ENCODE measurements around the gene ENPP7.

The ENPP7 gene

DNA sequence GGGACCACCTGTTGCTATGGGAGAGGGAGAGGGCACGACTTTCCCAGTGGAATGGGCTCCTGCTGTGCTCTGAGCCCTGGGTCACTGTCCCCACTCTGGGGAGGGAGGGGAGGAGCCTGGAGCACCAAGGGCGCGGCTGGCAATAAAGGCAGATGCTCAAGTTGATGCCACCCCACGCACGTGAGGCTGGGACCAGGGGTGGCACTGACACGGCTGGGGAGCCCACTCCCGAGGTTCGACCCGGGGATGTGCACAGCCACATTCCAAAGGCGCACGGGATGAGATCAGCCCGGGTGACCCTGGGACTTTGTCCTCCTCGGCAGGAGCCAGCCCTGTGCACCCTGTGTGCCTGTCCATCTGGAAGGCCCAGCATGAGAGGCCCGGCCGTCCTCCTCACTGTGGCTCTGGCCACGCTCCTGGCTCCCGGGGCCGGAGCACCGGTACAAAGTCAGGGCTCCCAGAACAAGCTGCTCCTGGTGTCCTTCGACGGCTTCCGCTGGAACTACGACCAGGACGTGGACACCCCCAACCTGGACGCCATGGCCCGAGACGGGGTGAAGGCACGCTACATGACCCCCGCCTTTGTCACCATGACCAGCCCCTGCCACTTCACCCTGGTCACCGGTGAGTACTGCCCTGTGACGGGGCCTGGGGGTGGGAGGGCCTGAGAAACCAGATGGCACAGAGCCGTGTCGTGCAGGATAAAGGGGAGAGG, at the start of gene ENPP7:
Gene ENPP7 (plus strand): TSS at position 175 of the 715 bp plus-strand sequence. CDS start 197 bp downstream, at position 372.
- no peak for DNase-seq

GRCh38 chr17:79681101-79681621, 49.6 kb upstream of the ENPP7 start:
- no peak for DNase-seq

GRCh38 chr17:79681628-79682261, 49.0 kb upstream of the ENPP7 start:
- DNase-seq, result no peak

GRCh38 chr17:79683365-79683764, 47.4 kb upstream of the ENPP7 start:
- no peak for DNase-seq

GRCh38 chr17:79684132-79684985, 46.4 kb upstream of the ENPP7 start:
- no peak for DNase-seq

- DNase-seq, result no peak
These were observed 45.6 kb upstream of the ENPP7 start for GRCh38 chr17:79685121-79685520.

DNA sequence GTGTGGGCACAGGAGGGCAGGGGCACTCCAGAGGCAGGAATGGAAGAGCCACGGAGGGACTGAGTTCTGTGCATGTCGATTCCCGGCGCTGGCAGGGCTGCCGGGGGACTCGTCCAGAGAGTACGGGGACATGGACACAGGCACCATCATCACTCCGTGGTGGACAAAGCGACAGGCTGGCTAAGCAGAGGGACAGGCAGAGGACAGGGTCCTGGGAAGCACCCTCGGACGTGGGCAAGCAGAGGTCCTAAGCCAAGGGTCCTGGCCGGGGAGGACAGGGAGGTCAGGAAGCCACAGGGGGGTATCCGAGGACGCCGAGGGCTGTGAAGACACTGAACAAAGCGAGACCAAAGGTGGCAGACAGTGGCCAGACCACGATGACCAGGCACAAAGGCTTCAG, 44.3 kb upstream of the ENPP7 start:
- DNase-seq, result no peak

DNA sequence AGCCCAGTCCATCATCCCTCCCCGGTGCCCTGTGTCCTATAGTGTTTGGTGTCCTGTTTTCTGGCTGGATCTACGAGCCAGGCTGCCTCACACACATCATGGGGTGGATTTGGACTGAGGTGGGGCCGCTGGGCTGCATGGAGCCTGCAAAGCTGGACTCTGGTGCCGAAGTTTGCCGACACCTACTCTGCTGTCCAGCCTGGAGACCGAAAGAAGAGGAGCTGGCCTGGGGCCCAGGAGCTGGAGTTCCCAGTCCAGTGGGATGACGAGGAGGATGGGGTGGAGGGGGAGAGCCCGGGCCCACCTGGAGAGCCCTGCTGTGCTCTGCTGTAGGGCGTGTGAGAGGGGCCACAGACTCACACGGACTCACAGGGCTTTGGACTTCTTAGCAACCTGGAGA, 40.3 kb upstream of the ENPP7 start:
- DNase-seq, result no peak

DNA sequence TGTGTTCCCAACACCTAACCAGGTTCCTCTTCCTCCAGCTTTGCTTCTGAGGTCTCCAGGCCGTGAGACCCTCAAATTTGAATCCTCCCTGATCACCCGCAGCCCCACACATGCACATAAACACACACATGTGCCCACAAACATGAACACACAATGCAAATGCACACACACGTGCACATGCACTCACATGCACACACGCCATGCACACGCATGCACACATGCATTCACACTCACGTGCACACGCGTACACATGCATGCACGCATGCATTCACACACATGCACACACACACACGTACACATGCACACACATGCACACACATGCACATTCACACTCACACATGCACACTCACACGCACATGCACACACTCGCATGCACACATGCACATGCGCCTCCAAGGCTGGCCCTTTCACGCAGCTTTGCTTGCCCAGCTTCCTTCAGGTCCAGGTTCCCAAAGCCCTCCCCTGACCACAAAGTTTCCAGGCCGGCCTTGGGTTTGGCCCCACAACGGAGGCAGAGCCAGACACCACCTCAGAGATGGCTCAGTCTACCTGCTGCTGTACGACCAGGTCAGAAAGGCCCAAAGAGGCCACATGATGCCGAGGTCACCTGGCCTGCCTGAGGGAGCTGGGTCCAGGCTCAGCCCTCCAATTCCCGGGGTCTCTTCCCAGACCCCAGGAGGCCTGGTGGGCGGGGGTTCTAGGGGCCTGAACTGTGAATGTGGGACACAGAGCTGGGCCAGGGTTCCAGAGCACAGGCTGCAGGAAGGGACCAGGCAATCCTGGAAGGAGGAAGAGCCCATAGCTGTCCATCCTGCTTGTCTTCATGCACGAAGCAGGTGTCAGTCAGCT, 39.5 kb upstream of the ENPP7 start:
- DNase-seq, result no peak

- DNase-seq, result no peak
These were observed 38.8 kb upstream of the ENPP7 start for GRCh38 chr17:79691931-79692330.

DNA sequence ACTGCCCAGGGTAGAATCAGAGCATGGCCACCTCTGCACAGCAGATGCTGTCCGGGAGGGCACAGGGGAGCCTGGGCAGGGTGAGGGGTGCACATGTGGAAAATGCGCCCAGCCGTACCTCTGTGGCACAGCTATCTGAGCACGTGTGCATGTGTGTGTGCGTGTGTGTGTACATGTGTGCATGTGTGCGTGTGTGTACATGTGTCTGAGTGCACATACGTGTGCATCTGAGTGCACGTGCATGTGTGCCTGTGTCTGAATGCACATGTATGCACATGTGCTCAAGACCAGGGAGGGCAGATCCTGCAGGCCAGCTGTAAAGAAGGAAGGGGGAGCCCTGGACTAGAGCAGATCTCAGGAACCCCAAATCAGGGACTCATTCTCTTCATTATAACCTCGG, 37.3 kb upstream of the ENPP7 start:
- DNase-seq, result no peak

DNA sequence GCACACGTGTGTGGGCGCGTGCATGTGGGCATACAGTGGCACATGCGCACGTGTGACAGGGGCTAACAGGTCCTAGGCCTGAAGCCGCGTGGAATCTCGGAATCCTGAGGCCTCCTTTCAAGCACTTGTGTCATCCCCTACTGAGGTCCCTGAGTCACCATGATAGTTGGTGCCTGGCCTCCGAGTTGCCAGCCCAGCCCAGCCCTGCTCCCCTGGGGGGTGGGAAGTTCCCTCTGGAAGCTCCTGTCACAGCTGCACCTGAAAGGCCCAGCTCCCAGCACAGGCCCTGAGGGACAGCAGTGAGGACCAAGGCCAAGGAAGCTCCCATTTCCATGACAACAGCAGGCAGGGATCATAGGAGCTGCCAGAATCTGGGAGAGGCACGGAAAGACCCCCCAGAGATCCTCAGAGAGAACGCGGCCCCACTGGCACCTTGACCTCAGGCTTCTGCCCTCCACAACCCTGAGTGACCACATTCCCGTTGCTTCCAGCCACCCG, 35.4 kb upstream of the ENPP7 start:
- DNase-seq, result no peak

DNA sequence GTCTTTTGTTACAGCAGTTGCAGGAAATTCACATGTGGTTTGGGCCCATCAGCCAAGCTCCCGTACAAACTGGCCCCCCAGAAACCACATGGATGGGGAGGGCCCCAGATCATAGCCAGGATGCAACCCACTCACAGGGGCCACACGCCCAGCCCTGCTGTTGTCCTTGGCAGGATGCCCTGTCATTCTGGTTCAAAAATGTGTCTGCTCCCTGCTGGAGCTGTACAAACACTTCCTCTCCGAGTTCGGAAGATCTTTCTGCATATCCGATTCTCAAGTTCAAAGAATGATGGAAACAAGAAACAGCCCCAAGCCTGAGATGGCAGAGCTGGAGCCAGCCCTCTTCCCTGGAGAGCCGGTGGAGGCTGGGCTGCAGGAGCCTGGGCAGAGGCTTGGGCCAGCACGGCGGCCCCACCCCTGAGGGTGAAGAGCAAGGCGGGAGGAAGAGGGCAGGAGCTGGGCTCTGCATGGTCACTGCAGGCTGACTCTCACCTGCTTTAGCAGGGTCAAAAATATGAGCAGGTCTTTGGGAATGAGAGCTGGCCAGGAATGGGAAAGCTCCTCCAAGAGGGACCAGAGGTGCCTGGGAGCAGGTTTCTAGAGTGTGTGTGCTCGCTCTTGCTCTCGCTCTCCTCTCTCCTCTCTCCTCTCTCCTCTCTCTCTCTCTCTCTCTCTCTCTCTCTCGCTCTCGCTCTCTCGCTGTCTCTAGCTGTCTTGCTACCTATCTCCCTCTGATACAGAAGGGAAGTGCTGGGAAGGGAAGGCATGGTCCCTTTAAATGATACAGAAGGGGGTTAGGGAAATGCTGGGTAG, 34.7 kb upstream of the ENPP7 start:
- no peak for DNase-seq

- DNase-seq, result no peak
These were observed 34.1 kb upstream of the ENPP7 start for GRCh38 chr17:79696610-79696982.

- DNase-seq, result no peak
These were observed 32.4 kb upstream of the ENPP7 start for GRCh38 chr17:79698146-79698846.

- no peak for DNase-seq
These were observed 31.2 kb upstream of the ENPP7 start for GRCh38 chr17:79699386-79700036.

- no peak for DNase-seq
These were observed 30.2 kb upstream of the ENPP7 start for GRCh38 chr17:79700592-79700991.

GRCh38 chr17:79702034-79702433, 28.7 kb upstream of the ENPP7 start:
- no peak for DNase-seq

- no peak for DNase-seq
These were observed 28.1 kb upstream of the ENPP7 start for GRCh38 chr17:79702550-79703236.

- DNase-seq, result no peak
These were observed 26.1 kb upstream of the ENPP7 start for GRCh38 chr17:79704691-79705090.

Data from cortex of kidney (tissue), 1 donor.